ENCODE data around the gene NKD2. TPM values are rescaled to one million over a fixed set of nuclear protein-coding genes. Genes with fewer than 3 reads are reported as not detected.

NKD2 gene
- total RNA-seq, 1 donor from 2014 or later, result 28.3 TPM

- Mint-ChIP-seq H3K4me1 (ENCODE audit: low read depth) (no peaks in the 10 kb centered on the region), H3K27me3 (no peaks in the 10 kb centered on the region), H3K27ac (no peak overlapping the region), H3K9me3 (ENCODE audit: low read depth) (no peaks in the 10 kb centered on the region), H3K4me3 (ENCODE audit: low read depth) (no peak overlapping the region), H3K36me3 (ENCODE audit: insufficient read depth) (peaks cover 1% of the 10 kb centered on the region)
- no peak for DNase-seq (ENCODE audit: low spot score, unreplicated experiment)
- no peak for TF ChIP-seq CTCF (IDR thresholded peaks at IDR 0.05; ENCODE audit: unreplicated experiment)
Measured at GRCh38 chr5:1062761-1063568, 54.4 kb downstream of the NKD2 start.

- Mint-ChIP-seq H3K36me3 (ENCODE audit: insufficient read depth) (peaks cover 1% of the 10 kb centered on the region), H3K27ac (no peak overlapping the region), H3K4me1 (ENCODE audit: low read depth) (no peaks in the 10 kb centered on the region), H3K9me3 (ENCODE audit: low read depth) (no peaks in the 10 kb centered on the region), H3K27me3 (no peaks in the 10 kb centered on the region), H3K4me3 (ENCODE audit: low read depth) (no peak overlapping the region)
- no peak for DNase-seq (ENCODE audit: low spot score, unreplicated experiment)
- TF ChIP-seq CTCF (IDR thresholded peaks at IDR 0.05; ENCODE audit: unreplicated experiment), result no peak
Measured at GRCh38 chr5:1063661-1064382, 55.2 kb downstream of the NKD2 start.

GRCh38 chr5:1064383-1065142 lies 56.0 kb downstream of the NKD2 start:
- no peak for DNase-seq (ENCODE audit: low spot score, unreplicated experiment)
- TF ChIP-seq CTCF (IDR thresholded peaks at IDR 0.05; ENCODE audit: unreplicated experiment), result no peak
- Mint-ChIP-seq H3K27ac (no peak overlapping the region), H3K4me3 (ENCODE audit: low read depth) (no peak overlapping the region), H3K4me1 (ENCODE audit: low read depth) (no peaks in the 10 kb centered on the region), H3K27me3 (no peaks in the 10 kb centered on the region), H3K9me3 (ENCODE audit: low read depth) (no peaks in the 10 kb centered on the region), H3K36me3 (ENCODE audit: insufficient read depth) (peaks cover 1% of the 10 kb centered on the region)

- Mint-ChIP-seq H3K27ac (no peak overlapping the region), H3K36me3 (ENCODE audit: insufficient read depth) (peaks cover 1% of the 10 kb centered on the region), H3K4me1 (ENCODE audit: low read depth) (no peaks in the 10 kb centered on the region), H3K9me3 (ENCODE audit: low read depth) (no peaks in the 10 kb centered on the region), H3K4me3 (ENCODE audit: low read depth) (no peak overlapping the region), H3K27me3 (no peaks in the 10 kb centered on the region)
- DNase-seq (ENCODE audit: low spot score, unreplicated experiment), result no peak
- TF ChIP-seq CTCF (IDR thresholded peaks at IDR 0.05; ENCODE audit: unreplicated experiment), result no peak
Measured at GRCh38 chr5:1065143-1065750, 56.6 kb downstream of the NKD2 start.
